Activated T-cell treated with anti-CD3 and anti-CD28 coated beads for 48 hours (primary cell): ENCODE results near the gene NACA.
A peak's percentile ranks its signal among the peaks of the same experiment; 100 is the strongest.

Source experiments
- DNase-seq: peaks from one replicate; pipeline ENCODE4 v3.0.0-alpha.2; 2020; ENCODE audit warnings: low read depth

The NACA gene

GRCh38 chr12:56687223-56688128, 37.6 kb downstream of the NACA start:
- peak; percentile 41 for DNase-seq

- DNase-seq: no peak
Measured at GRCh38 chr12:56684745-56685359, 40.2 kb downstream of the NACA start.

GRCh38 chr12:56682323-56682722, 42.8 kb downstream of the NACA start:
- DNase-seq: no peak

- DNase-seq: no peak
Measured at GRCh38 chr12:56679883-56680575, 45.1 kb downstream of the NACA start.

GRCh38 chr12:56678852-56679251, 46.2 kb downstream of the NACA start:
- DNase-seq: no peak

- DNase-seq: no peak
Measured at GRCh38 chr12:56677680-56678079, 47.4 kb downstream of the NACA start.

GRCh38 chr12:56676851-56677580, 48.1 kb downstream of the NACA start:
- no peak for DNase-seq

- DNase-seq: no peak
Measured at GRCh38 chr12:56671608-56672007, 53.5 kb downstream of the NACA start.

GRCh38 chr12:56670836-56671235, 54.3 kb downstream of the NACA start:
- DNase-seq: no peak

GRCh38 chr12:56668197-56668457, 57.0 kb downstream of the NACA start:
- DNase-seq: no peak
